HepG2 (cell line): ENCODE results near the gene LSM10. TPM values are rescaled to one million over a fixed set of nuclear protein-coding genes. Genes with fewer than 3 reads are reported as not detected.

Source experiments
- ATF1 ChIP-seq: IDR thresholded peaks from 2 replicates; pipeline ENCODE4 v1.6.1; 2016; ENCODE audit warnings: mild to moderate bottlenecking, control low read depth
- DPF2 ChIP-seq: sonication (generic); formaldehyde crosslinking; IDR thresholded peaks from 2 replicates; pipeline ENCODE4 v1.4.0; 2020; ENCODE audit warnings: mild to moderate bottlenecking, low read depth, missing genetic modification reagents, borderline replicate concordance
- FLYWCH1 ChIP-seq: sonication (generic); formaldehyde crosslinking; IDR thresholded peaks from 2 replicates; pipeline ENCODE4 v1.8.1; 2023; ENCODE audit warnings: mild to moderate bottlenecking, missing genetic modification reagents
- FOXJ3 ChIP-seq: sonication (generic); formaldehyde crosslinking; IDR thresholded peaks from 2 replicates; pipeline ENCODE4 v1.4.0; 2020; ENCODE audit warnings: missing genetic modification reagents, mild to moderate bottlenecking, borderline replicate concordance
- JUND ChIP-seq: sonication (generic); formaldehyde crosslinking; IDR thresholded peaks from 2 replicates; pipeline ENCODE4 v1.8.0; 2022; ENCODE audit warnings: mild to moderate bottlenecking, missing genetic modification reagents
- MYPOP ChIP-seq: sonication (generic); formaldehyde crosslinking; IDR thresholded peaks from 2 replicates; pipeline ENCODE4 v1.8.1; 2023; ENCODE audit warnings: mild to moderate bottlenecking, moderate library complexity, missing genetic modification reagents
- NR0B2 ChIP-seq: sonication (generic); formaldehyde crosslinking; IDR thresholded peaks from 2 replicates; pipeline ENCODE4 v1.4.0; 2020; ENCODE audit warnings: mild to moderate bottlenecking, missing genetic modification reagents
- REST ChIP-seq, 2 experiments: IDR thresholded peaks; 2 replicates each; pipeline ENCODE4 v1.6.1; 2011 to 2012; ENCODE audit warnings: low read length in 2 of 2, borderline replicate concordance in 1 of 2, low read depth in 1 of 2, mild to moderate bottlenecking in 1 of 2, moderate library complexity in 1 of 2
- RFX5 ChIP-seq: IDR thresholded peaks from 2 replicates; pipeline ENCODE4 v1.6.1; 2011; ENCODE audit warnings: low read depth, low read length, improper control_type of control experiment
- THAP11 ChIP-seq: IDR thresholded peaks from 2 replicates; pipeline ENCODE4 v1.6.1; 2016; ENCODE audit warnings: missing biosample characterization, missing genetic modification reagents
- ZBTB34 ChIP-seq: sonication (generic); formaldehyde crosslinking; IDR thresholded peaks from 2 replicates; pipeline ENCODE4 v1.8.0; 2022; ENCODE audit warnings: mild to moderate bottlenecking, missing genetic modification reagents
- ZNF12 ChIP-seq: sonication (generic); formaldehyde crosslinking; IDR thresholded peaks from 2 replicates; pipeline ENCODE4 v1.5.0; 2020; ENCODE audit warnings: missing genetic modification reagents
- ZNF138 ChIP-seq: sonication (generic); formaldehyde crosslinking; IDR thresholded peaks from 2 replicates; pipeline ENCODE4 v1.5.0; 2020; ENCODE audit warnings: mild to moderate bottlenecking, low read depth, missing genetic modification reagents
- ZNF317 ChIP-seq: sonication (generic); formaldehyde crosslinking; IDR thresholded peaks from 2 replicates; pipeline ENCODE4 v1.5.0; 2020; ENCODE audit warnings: mild to moderate bottlenecking, missing genetic modification reagents
- ZNF605 ChIP-seq: sonication (generic); formaldehyde crosslinking; IDR thresholded peaks from 2 replicates; pipeline ENCODE4 v1.8.0; 2022; ENCODE audit warnings: mild to moderate bottlenecking, missing genetic modification reagents
- polyA plus RNA-seq, 8 experiments: library from polyadenylated mRNA; depleted of rRNA in 3 of 8; stranded (reverse) in 7 of 8; unstranded in 1 of 8; fragments of >200 nt; fragmentation: Illumina TruSeq in 4 of 8; extraction: Trizol in 4 of 8; gene quantifications; 2 replicates each; pipeline versions ENCODE4 v1.2.1 to v1.2.3, GENCODE V29; 2011 to 2016; ENCODE audit warnings: low read depth in 4 of 8, missing spikeins in 1 of 8, mixed read lengths in 1 of 8; ENCODE audit not compliant: insufficient read depth in 1 of 8
- total RNA-seq, 5 experiments: library from RNA; depleted of rRNA; stranded (reverse); fragments of >200 nt; fragmentation: Illumina TruSeq; extraction: Trizol; gene quantifications; 2 replicates each; pipeline ENCODE4 v1.2.3, GENCODE V29; 2016; ENCODE audit warnings: low read depth in 1 of 5
- TF ChIP-seq, protein P1 (sequence below): sonication (generic); formaldehyde crosslinking; IDR thresholded peaks from 2 replicates; pipeline ENCODE4 v1.4.0; 2020; ENCODE audit warnings: missing genetic modification reagents
- TF ChIP-seq, protein P2 (sequence below): sonication (generic); formaldehyde crosslinking; conservative IDR thresholded peaks from 2 replicates; pipeline ENCODE4 v1.4.0; 2020; ENCODE audit warnings: missing genetic modification reagents

Gene LSM10
- total and polyA plus RNA-seq, 2 of the 13 experiments (the other 11 are each of a cell fraction or from before 2014, with no cell fraction given), result 14.0 to 52.0 TPM

- peak; percentile 87 for TF ChIP-seq MYPOP (CRISPR knock-in tag)
- TF ChIP-seq REST (IDR thresholded peaks at IDR 0.05; ENCODE audit: borderline replicate concordance in 1 of 2, low read depth in 1 of 2, low read length in 2 of 2), result peak in 1 of 2 experiments; percentile 19; a peak in 1 of 4 replicates
- peak; percentile 99 for TF ChIP-seq THAP11 (CRISPR knock-in tag)
- TF ChIP-seq, protein P1, sequence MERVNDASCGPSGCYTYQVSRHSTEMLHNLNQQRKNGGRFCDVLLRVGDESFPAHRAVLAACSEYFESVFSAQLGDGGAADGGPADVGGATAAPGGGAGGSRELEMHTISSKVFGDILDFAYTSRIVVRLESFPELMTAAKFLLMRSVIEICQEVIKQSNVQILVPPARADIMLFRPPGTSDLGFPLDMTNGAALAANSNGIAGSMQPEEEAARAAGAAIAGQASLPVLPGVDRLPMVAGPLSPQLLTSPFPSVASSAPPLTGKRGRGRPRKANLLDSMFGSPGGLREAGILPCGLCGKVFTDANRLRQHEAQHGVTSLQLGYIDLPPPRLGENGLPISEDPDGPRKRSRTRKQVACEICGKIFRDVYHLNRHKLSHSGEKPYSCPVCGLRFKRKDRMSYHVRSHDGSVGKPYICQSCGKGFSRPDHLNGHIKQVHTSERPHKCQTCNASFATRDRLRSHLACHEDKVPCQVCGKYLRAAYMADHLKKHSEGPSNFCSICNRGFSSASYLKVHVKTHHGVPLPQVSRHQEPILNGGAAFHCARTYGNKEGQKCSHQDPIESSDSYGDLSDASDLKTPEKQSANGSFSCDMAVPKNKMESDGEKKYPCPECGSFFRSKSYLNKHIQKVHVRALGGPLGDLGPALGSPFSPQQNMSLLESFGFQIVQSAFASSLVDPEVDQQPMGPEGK (CRISPR knock-in tag), result 0 out of 2 replicates have a peak, but pooled peaks have one; percentile 18
- TF ChIP-seq FLYWCH1 (CRISPR knock-in tag), result no peak
- TF ChIP-seq JUND (CRISPR knock-in tag), result no peak
- TF ChIP-seq ZNF605 (CRISPR knock-in tag), result peak; percentile 38; the same call in 1 of the 2 replicates
- TF ChIP-seq ZNF12 (CRISPR knock-in tag), result peak; percentile 90
- TF ChIP-seq ATF1, result peak; percentile 77
- TF ChIP-seq ZNF317 (CRISPR knock-in tag), result peak; percentile 47; the same call in 1 of the 2 replicates
- no peak for TF ChIP-seq RFX5
- TF ChIP-seq ZBTB34 (CRISPR knock-in tag), result no peak
- TF ChIP-seq FOXJ3 (CRISPR knock-in tag), result no peak; the same call in 1 of the 2 replicates
- no peak for TF ChIP-seq DPF2 (CRISPR knock-in tag)
- TF ChIP-seq ZNF138 (CRISPR knock-in tag), result 0 out of 2 replicates have a peak, but pooled peaks have one; percentile 58
- TF ChIP-seq NR0B2 (CRISPR knock-in tag), result peak; percentile 52; the same call in 1 of the 2 replicates
- TF ChIP-seq, protein P2, sequence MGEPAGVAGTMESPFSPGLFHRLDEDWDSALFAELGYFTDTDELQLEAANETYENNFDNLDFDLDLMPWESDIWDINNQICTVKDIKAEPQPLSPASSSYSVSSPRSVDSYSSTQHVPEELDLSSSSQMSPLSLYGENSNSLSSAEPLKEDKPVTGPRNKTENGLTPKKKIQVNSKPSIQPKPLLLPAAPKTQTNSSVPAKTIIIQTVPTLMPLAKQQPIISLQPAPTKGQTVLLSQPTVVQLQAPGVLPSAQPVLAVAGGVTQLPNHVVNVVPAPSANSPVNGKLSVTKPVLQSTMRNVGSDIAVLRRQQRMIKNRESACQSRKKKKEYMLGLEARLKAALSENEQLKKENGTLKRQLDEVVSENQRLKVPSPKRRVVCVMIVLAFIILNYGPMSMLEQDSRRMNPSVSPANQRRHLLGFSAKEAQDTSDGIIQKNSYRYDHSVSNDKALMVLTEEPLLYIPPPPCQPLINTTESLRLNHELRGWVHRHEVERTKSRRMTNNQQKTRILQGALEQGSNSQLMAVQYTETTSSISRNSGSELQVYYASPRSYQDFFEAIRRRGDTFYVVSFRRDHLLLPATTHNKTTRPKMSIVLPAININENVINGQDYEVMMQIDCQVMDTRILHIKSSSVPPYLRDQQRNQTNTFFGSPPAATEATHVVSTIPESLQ (CRISPR knock-in tag), result no peak
These were observed at the start of gene LSM10 (continued) for GRCh38 chr1:36397378-36398230.
